DMS 273 treated with DMSO at 0.1 percent for 48 hours (cell line): ENCODE data around the gene ZDHHC14.
"Not testable (repeated sequence)": the region's sequence is repeated elsewhere in the genome, so short reads cannot be mapped to it uniquely, and the experiment has no call there.

Experiments used
- DNase-seq: peaks from one replicate; lab custom pipeline; 2025; lab: John Stamatoyannopoulos, UW

Gene ZDHHC14

GRCh38 chr6:157467339-157467738, 86.3 kb downstream of the ZDHHC14 start:
- not testable (repeated sequence) for DNase-seq

- DNase-seq, result no peak
Observed at GRCh38 chr6:157468054-157468453, 87.1 kb downstream of the ZDHHC14 start.

- DNase-seq, result no peak
Observed at GRCh38 chr6:157468574-157468973, 87.6 kb downstream of the ZDHHC14 start.

GRCh38 chr6:157469378-157469777, 88.4 kb downstream of the ZDHHC14 start:
- no peak for DNase-seq

- DNase-seq, result no peak
Observed at GRCh38 chr6:157471077-157471686, 90.2 kb downstream of the ZDHHC14 start.

- no peak for DNase-seq
Observed at GRCh38 chr6:157471895-157472686, 91.1 kb downstream of the ZDHHC14 start.

- DNase-seq, result no peak
Observed at GRCh38 chr6:157476797-157477196, 95.8 kb downstream of the ZDHHC14 start.

GRCh38 chr6:157478926-157479325, 97.9 kb downstream of the ZDHHC14 start:
- DNase-seq, result no peak

GRCh38 chr6:157479464-157480303, 98.7 kb downstream of the ZDHHC14 start:
- no peak for DNase-seq

- DNase-seq, result no peak
Observed at GRCh38 chr6:157481189-157481864, 100.3 kb downstream of the ZDHHC14 start.

- DNase-seq, result no peak
Observed at GRCh38 chr6:157481865-157482249, 100.9 kb downstream of the ZDHHC14 start.

GRCh38 chr6:157483770-157484169, 102.8 kb downstream of the ZDHHC14 start:
- DNase-seq, result no peak

GRCh38 chr6:157484181-157484580, 103.2 kb downstream of the ZDHHC14 start:
- no peak for DNase-seq

GRCh38 chr6:157486572-157486971, 105.6 kb downstream of the ZDHHC14 start:
- DNase-seq, result no peak

- DNase-seq, result no peak
Observed at GRCh38 chr6:157487110-157487773, 106.3 kb downstream of the ZDHHC14 start.

- DNase-seq, result no peak
Observed at GRCh38 chr6:157488058-157488457, 107.1 kb downstream of the ZDHHC14 start.

GRCh38 chr6:157488716-157489118, 107.7 kb downstream of the ZDHHC14 start:
- DNase-seq, result no peak

- no peak for DNase-seq
Observed at GRCh38 chr6:157490611-157491269, 109.8 kb downstream of the ZDHHC14 start.

- no peak for DNase-seq
Observed at GRCh38 chr6:157491571-157492232, 110.7 kb downstream of the ZDHHC14 start.

- no peak for DNase-seq
Observed at GRCh38 chr6:157492249-157492648, 111.3 kb downstream of the ZDHHC14 start.

GRCh38 chr6:157492741-157493140, 111.8 kb downstream of the ZDHHC14 start:
- DNase-seq, result no peak
